Left ventricle myocardium inferior (tissue), 1 donor: ENCODE measurements around the gene DENND1A. TPM values are rescaled to one million over a fixed set of nuclear protein-coding genes. Genes with fewer than 3 reads are reported as not detected.

ENCODE experiments used
- DNase-seq: peaks from one replicate; pipeline ENCODE4 v3.0.0-alpha.2; 2020
- H3K27ac ChIP-seq: fragments of 200-600 bp; replicated peaks from 2 replicates; pipeline ENCODE4 v1.8.0; 2021
- H3K27me3 ChIP-seq: fragments of 200-600 bp; 2 replicates; pipeline ENCODE4 v1.8.0; 2021; ENCODE audit warnings: low read depth
- H3K36me3 ChIP-seq: fragments of 200-600 bp; 2 replicates; pipeline ENCODE4 v1.8.0; 2021
- H3K4me1 ChIP-seq: fragments of 200-600 bp; 2 replicates; pipeline ENCODE4 v1.8.0; 2021
- H3K4me3 ChIP-seq: fragments of 200-600 bp; 2 replicates; pipeline ENCODE4 v1.8.0; 2021; ENCODE audit warnings: mild to moderate bottlenecking, moderate library complexity
- H3K9me3 ChIP-seq: fragments of 200-600 bp; replicated peaks from 2 replicates; pipeline ENCODE4 v1.8.0; 2021
- intact Hi-C: fragments of 100-400 bp; cut with micrococcal nuclease; formaldehyde crosslinking; loops from one replicate; pipeline ENCODE4 v1.11.0; 2022
- total RNA-seq: library from RNA; stranded (reverse); fragmentation: NEBNext Ultra II Directional; extraction: Animal tissue kit (Norgen Biotek cat#: 25700); gene quantifications from one replicate; pipeline ENCODE4 v1.2.1, GENCODE V29; 2021
- TF ChIP-seq, protein P1 (sequence below): fragments of 200-600 bp; IDR thresholded peaks from 2 replicates; pipeline ENCODE4 v1.8.0; 2021; ENCODE audit warnings: antibody characterized with exemption, mild to moderate bottlenecking, borderline replicate concordance
- donor health status: DM: no; HTN: yes; CAD: no; lungs with severe emphysema.

The DENND1A gene
- total RNA-seq, 1 donor from 2014 or later = 12.2 TPM

DNA sequence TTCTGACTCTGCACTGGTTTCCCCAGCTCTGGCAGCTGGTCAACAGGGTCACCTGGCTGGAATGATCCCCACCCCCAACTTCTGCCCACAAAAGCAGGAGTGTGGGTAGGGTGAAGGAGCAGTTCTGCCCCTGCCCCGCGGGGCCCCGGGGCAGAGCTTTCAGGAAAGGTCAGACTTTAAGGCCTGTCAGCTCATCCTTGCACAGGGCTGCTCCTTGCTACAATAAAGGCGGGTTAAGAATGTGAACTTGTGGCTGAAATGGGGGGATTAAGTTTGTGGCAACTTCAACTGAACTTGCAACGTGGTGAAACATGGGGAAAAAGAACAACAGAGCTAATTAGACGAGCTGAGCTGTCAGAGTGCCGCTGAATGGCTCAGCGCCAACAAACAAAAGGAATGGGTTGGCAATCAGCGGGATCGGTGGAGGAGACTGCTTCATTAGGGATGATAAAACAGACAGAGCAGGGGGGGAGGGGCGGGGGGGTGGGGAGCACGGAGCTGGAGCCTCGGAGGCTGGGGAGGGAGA lies 523.2 kb downstream of the DENND1A start:
- Histone ChIP-seq H3K36me3 (no peaks in the 10 kb centered on the region), H3K27ac (no peak overlapping the region), H3K4me1 (peaks cover 14% of the 10 kb centered on the region), H3K27me3 (no peaks in the 10 kb centered on the region), H3K9me3 (no peaks in the 10 kb centered on the region), H3K4me3 (no peak overlapping the region)
- intact Hi-C loops = no loop called here
- TF ChIP-seq, protein P1, sequence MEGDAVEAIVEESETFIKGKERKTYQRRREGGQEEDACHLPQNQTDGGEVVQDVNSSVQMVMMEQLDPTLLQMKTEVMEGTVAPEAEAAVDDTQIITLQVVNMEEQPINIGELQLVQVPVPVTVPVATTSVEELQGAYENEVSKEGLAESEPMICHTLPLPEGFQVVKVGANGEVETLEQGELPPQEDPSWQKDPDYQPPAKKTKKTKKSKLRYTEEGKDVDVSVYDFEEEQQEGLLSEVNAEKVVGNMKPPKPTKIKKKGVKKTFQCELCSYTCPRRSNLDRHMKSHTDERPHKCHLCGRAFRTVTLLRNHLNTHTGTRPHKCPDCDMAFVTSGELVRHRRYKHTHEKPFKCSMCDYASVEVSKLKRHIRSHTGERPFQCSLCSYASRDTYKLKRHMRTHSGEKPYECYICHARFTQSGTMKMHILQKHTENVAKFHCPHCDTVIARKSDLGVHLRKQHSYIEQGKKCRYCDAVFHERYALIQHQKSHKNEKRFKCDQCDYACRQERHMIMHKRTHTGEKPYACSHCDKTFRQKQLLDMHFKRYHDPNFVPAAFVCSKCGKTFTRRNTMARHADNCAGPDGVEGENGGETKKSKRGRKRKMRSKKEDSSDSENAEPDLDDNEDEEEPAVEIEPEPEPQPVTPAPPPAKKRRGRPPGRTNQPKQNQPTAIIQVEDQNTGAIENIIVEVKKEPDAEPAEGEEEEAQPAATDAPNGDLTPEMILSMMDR = no peak
- DNase-seq = no peak

DNA sequence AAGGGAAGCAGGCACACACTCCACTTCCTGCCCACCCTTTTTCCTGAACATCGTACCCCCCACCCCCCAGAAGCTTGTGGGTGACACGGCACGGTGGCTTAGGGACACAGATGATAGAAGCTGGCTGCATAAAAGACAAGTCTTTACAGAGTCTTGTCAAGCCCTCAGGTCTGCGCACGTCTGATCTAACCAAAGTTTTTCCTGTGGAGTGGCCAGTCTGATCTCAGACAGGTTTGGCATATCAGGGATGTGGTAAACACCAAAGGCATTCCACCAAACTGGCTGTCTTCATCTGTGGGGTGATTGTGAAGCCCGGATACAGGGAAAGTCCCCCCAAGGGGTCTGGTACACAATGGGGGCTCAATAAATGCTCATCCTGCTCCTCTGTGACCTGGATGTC lies 523.9 kb downstream of the DENND1A start:
- no peak for DNase-seq
- TF ChIP-seq, protein P1 = no peak
- Histone ChIP-seq H3K36me3 (no peaks in the 10 kb centered on the region), H3K4me1 (peaks cover 20% of the 10 kb centered on the region), H3K9me3 (no peaks in the 10 kb centered on the region), H3K27me3 (no peaks in the 10 kb centered on the region), H3K4me3 (no peak overlapping the region), H3K27ac (no peak overlapping the region)
- intact Hi-C loops = no loop called here

DNA sequence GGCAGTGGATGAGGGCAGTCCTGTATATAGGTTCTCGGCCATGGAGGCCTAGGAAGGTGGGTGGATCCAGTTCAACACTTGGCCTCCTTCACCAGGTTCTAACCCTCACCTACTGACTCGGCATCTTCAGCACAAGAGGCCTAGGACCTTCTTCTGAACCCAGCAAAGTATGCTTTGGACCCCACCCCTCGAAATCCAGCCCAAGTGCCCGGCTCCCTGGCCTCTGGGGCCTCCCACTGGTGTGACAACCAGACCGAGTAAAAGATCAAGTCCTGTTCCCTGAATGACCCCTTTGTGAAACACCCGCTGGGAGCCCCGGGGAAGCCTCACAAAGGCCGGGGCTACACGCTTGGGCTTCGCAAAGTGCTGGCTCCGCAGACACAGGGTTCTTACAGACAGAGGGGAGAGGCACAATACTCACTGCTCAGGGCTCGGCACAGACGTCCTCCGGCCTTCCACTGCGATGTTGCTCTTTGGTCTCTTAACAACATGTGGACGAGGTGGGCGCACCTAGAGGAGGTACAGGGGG lies 526.9 kb downstream of the DENND1A start:
- no peak overlapping the region for H3K27ac ChIP-seq
- intact Hi-C loops = loop anchor here (5.0 kb wide), 1 partner anchor 639 kb away; no protein-coding TSS in a partner anchor
- no peaks in the 10 kb centered on the region for H3K27me3 ChIP-seq
- peaks cover 17% of the 10 kb centered on the region for H3K4me1 ChIP-seq
- no peaks in the 10 kb centered on the region for H3K36me3 ChIP-seq
- TF ChIP-seq, protein P1 = no peak
- H3K9me3 ChIP-seq = no peaks in the 10 kb centered on the region
- DNase-seq = no peak
- no peak overlapping the region for H3K4me3 ChIP-seq

DNA sequence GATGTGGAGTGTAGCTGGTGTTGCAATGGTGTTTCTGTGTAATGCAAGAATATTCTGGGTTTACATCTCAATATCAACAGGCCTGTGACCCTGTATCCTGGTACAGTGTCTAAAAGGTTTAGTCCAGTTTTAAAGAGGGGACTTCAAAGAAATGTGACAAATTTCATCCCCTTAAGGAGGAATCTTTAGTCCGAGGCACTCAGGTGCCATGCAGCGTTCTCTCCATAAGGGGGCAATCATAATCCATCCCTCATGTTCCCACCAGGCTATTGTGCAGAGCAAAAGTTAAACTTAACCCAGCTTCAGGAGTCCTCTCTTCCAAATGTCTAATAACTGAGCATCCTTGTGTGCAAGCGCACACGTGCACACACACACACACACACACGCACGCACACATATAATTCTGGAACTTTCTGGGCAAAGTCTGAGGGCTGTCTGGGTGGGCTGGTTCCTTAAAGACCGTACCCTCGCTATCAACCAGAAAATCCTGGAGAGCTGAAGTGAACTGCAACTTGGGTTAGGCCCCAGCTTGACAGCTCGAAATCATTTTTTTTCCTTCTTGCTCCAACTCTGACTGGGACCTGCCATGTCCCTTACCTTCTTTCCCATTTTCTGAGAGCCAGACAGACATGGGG lies 527.9 kb downstream of the DENND1A start:
- no peak overlapping the region for H3K27ac ChIP-seq

DNA sequence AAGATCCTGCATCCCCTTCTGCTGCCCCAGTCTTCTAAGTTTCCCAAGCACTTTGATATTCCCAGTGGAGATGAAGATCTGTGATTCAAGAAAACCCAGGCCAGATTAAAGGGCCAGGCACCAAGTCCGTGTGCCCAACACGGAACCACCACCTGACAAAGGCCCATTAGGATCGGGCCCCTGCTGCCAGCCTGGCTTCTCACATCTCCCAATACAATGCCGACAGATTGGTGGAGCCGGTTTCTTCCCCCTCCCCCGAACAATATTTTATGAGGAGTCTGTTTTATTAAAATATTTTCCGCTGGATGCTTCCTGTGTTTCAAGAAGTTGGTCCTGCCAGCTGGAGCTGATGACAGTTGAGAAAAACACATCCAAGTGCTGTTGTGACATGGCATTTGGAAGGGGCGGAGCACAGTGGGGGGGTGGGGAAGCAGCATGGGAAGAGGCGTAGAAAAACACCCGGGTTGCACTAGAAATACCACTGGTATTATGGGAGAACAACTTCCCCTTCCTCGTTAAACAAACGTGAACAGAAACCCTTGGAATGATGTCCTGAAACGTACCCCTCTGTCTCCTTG lies 528.9 kb downstream of the DENND1A start:
- H3K36me3 ChIP-seq = no peaks in the 10 kb centered on the region
- TF ChIP-seq, protein P1 = no peak
- DNase-seq = no peak
- H3K27ac ChIP-seq = peak overlapping the region; percentile 7
- H3K4me1 ChIP-seq = peaks cover 17% of the 10 kb centered on the region
- no peaks in the 10 kb centered on the region for H3K27me3 ChIP-seq
- H3K4me3 ChIP-seq = peak overlapping the region; percentile 38
- H3K9me3 ChIP-seq = no peaks in the 10 kb centered on the region
- intact Hi-C loops = loop anchor here (5.0 kb wide), 1 partner anchor 641 kb away; no protein-coding TSS in a partner anchor

More for the DNA sequence above, 527.9 kb downstream of the DENND1A start:
- H3K4me3 ChIP-seq = peak overlapping the region; percentile 38
- no peaks in the 10 kb centered on the region for H3K36me3 ChIP-seq
- H3K4me1 ChIP-seq = peaks cover 17% of the 10 kb centered on the region
- intact Hi-C loops = loop anchor here (5.0 kb wide), 1 partner anchor 640 kb away; no protein-coding TSS in a partner anchor
- H3K27me3 ChIP-seq = no peaks in the 10 kb centered on the region
- no peaks in the 10 kb centered on the region for H3K9me3 ChIP-seq
- no peak for DNase-seq
- TF ChIP-seq, protein P1 = peak; percentile 81
